K562 treated with DMSO at 1 percent for 24 hours (cell line): ENCODE measurements around the gene ENDOV. TPM values are rescaled to one million over a fixed set of nuclear protein-coding genes. Genes with fewer than 3 reads are reported as not detected.

Experiments used
- total RNA-seq: library from RNA; unstranded; fragments of 300-600 nt; gene quantifications from 2 replicates; pipeline ENCODE4 v1.2.3, GENCODE V29; 2022; ENCODE audit warnings: low read depth; ENCODE audit not compliant: insufficient read depth

The ENDOV gene
- total RNA-seq: 12.4 and 16.6 TPM in 2 replicates

DNA sequence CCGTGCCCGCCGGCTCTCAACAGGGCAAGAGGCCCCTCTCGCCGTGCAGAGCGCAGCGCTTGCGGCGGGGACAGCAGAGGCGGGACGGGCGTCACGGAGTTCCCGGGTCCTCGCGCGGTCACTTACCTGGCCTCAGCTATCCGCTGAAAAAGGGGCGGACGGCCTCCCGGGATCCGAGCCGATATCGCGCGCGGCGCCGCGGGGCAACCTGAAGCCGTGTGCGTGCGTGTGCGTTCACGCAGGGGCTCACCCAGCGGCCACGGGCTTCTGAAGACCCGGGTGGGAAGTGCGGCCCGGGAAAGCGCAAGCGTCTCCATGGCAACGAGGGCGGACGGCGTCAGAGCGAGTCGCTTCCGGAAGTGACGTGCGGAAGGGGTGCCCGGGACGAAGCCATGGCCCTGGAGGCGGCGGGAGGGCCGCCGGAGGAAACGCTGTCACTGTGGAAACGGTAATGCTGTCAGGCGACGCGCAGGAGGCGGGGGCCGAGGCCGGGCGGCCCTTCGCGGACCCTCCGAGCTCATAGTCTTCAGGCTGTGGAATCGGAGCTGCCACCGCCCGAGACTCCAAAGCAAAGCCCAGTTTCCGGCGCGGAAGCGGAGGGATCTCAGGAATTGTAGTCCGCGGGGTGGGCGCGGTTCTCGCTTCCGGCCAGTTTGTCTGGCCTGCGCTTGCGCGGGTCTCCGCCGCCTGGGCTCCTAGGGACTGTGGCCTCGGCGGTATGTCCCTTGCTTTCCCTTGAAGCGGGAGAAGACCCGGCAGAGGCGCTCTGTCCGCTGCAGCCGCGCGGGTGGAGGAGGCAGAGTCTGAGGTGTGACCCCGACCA lies at the start of gene ENDOV:
ENDOV (plus strand) TSS at position 365 of the 823 bp plus-strand sequence; CDS start at position 393, 28 bp downstream.

DNA sequence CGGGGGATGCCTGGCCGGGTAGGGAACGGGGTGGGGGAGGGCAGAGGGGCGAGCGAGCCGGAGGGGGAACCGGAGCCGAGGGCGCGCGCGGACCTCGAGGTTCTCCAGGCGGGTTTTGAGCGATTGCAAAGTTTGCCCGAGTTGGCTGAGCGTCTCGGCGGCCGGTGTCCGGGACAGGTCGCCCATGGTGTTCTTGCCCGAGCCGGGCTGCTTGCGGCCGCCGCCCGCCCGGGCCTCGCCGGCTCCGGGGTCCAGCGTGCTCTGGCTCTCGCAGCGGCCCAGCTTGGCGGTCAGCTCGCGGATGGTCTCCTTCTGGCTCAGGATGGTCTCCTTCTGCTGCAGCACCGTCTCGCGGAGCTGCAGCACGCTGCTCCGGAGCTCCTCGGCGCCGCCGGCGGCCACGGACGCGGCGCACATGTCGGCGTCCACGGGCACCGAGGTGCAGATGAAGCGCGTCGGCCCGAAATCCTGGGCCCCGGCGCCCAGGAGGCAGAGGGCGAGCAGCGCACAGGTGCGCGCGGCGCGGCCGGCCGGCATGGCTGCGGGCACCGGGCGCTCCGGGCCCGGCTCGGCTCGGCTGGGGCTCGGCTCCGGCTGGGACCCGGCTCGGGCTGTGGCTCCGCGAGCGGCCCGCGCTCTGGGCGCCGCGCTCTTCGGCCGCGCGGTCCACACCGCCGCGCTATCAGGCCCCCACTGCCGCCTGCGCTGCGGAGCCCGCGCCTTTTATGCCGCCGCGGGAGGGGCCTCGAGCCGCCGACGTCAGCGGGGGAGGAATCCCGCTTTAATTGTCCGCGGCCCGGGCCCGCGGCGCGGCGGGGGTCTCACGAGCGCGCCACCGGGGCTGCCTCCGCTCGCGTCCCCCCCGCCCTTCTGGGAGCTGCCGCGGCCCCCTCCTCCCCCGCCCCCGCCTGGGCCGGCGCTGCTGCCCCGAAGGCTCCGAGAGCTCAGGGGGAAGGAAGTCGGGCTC lies 61.2 kb downstream of the ENDOV start, which contains the start of gene NPTX1:
NPTX1 (minus strand) TSS at position 698 of the 967 bp plus-strand sequence; CDS start at position 537, 161 bp downstream.

Other genes starting within 250 kb of the ENDOV start
- 0.52 and 0.54 TPM in 2 replicates for gene CARD14, start 245.1 kb upstream of the ENDOV start, total RNA-seq
- 48.8 and 50.2 TPM in 2 replicates for gene SGSH, start 194.8 kb upstream of the ENDOV start, total RNA-seq
- 14.1 and 15.2 TPM in 2 replicates for gene SLC26A11, start 194.7 kb upstream of the ENDOV start, total RNA-seq
- gene RNF213, start 154.3 kb upstream of the ENDOV start, total RNA-seq: 51.2 and 53.2 TPM in 2 replicates
- 0.05 TPM in 1 of 2 replicates, not detected in the other for gene NPTX1, start 61.4 kb downstream of the ENDOV start, total RNA-seq
- gene RPTOR, start 129.7 kb downstream of the ENDOV start, total RNA-seq: 27.5 and 28.2 TPM in 2 replicates